Activated CD4-positive, alpha-beta T cell treated with anti-CD3 and anti-CD28 coated beads, Interleukin-2, Interleukin-6, amounts not matched to agents 100 ng/mL and 50 ng/mL, durations not matched to agents 16 hours and 8 hours (primary cell): Measurements from ENCODE around the gene SLC38A3.
"Not testable (repeated sequence)": the region's sequence is repeated elsewhere in the genome, so short reads cannot be mapped to it uniquely, and the experiment has no call there.

ENCODE experiments used
- DNase-seq: peaks from one replicate; pipeline ENCODE4 v3.0.0-alpha.2; 2020

SLC38A3 gene

DNA sequence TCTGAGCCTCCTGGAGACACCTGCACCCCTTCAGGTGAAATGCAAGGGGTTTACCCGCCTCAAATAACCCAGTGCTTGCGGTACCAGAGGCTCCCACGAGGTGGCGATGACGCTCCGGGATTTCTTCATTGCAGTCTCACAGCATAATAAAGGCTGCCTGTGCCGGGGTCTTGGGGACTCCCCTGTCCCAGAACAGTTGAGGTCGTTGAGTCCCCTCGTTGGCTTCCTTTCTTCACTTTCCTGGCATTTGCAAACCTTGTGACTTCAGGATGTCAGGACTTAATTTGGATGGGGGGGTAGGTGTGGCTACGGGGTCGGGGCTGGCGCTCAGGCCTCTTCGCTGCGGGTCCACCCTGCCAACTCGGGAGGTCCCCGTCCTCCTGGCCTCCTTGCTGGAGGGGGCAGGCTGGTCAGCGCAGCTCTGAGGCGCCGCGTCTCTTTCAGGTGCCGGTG lies 12.4 kb upstream of the SLC38A3 start:
- DNase-seq, result peak; percentile 84

DNA sequence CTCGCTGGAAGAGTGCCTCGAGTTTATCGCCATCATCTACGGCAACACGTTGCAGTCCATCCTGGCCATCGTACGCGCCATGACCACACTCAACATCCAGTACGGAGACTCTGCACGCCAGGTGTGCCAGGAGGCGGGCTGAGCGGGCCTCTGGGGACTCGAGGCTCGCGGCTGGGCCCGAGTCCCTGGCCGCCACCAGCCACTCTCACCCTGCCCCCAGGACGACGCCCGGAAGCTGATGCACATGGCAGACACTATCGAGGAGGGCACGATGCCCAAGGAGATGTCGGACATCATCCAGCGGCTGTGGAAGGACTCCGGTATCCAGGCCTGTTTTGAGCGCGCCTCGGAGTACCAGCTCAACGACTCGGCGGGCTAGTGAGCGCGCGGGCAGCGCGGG lies 11.8 kb upstream of the SLC38A3 start:
- DNase-seq, result no peak

DNA sequence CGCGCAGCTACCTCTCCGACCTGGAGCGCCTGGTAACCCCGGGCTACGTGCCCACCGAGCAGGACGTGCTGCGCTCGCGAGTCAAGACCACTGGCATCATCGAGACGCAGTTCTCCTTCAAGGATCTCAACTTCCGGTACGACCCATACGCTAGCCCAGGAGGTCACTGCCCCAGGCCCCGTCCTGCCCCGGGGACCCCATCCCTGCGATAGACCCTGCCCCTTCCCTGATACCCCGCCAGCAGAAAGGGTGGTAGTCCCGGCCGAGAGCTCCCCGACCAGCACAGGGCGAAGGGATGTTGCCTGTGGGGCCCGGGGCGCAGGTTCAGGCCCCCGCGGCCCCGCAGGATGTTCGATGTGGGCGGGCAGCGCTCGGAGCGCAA lies 11.3 kb upstream of the SLC38A3 start:
- DNase-seq, result no peak

DNA sequence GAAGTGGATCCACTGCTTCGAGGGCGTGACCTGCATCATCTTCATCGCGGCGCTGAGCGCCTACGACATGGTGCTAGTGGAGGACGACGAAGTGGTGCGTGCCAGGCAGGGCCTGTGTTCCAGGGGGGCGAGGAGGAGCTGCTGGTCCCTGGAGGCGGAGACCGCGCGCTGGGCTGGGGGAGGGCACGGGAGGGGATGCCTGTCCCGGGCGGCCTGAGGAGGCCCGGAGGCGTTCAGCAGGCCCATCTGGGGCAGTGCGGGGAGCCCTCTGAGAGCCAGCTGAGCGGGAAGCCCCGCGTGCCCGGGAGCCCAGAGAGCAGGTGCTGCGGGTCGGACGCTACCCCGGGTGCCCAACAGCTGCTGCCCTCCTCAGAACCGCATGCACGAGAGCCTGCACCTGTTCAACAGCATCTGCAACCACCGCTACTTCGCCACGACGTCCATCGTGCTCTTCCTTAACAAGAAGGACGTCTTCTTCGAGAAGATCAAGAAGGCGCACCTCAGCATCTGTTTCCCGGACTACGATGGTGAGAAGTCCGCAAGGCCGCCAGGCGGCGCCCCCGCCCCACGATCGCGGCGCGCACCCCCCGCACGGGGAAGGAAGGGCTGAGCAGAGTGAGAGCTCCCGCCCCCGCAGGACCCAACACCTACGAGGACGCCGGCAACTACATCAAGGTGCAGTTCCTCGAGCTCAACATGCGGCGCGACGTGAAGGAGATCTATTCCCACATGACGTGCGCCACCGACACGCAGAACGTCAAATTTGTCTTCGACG lies 10.8 kb upstream of the SLC38A3 start:
- DNase-seq, result peak; percentile 80

DNA sequence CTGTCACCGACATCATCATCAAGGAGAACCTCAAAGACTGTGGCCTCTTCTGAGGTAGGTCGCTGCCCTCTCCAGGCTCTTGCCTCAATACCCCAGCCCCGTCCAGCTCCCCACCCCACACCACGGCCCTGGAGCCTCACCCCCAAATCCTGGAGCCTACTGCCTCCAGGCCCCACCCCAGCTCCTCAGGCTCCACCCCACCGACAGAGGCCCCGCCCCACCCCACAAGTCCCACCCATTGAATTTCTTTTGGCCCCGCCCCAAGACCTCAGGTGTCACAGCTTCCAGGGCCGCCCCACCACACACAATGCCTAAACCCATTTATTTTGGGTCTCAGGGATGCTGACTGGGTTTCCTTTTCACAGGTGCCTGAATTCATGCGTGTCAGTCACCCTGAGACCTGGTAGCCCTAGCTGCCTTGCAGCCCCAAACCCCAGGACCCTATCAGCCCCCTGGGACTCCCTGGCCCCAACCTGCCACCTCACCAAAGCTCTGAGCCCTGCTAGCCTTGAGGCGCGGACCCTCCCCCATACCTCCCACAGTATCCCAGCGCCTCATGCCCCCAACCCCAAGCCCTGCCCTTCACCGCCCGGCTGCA lies 10.1 kb upstream of the SLC38A3 start:
- DNase-seq, result peak; percentile 44

DNA sequence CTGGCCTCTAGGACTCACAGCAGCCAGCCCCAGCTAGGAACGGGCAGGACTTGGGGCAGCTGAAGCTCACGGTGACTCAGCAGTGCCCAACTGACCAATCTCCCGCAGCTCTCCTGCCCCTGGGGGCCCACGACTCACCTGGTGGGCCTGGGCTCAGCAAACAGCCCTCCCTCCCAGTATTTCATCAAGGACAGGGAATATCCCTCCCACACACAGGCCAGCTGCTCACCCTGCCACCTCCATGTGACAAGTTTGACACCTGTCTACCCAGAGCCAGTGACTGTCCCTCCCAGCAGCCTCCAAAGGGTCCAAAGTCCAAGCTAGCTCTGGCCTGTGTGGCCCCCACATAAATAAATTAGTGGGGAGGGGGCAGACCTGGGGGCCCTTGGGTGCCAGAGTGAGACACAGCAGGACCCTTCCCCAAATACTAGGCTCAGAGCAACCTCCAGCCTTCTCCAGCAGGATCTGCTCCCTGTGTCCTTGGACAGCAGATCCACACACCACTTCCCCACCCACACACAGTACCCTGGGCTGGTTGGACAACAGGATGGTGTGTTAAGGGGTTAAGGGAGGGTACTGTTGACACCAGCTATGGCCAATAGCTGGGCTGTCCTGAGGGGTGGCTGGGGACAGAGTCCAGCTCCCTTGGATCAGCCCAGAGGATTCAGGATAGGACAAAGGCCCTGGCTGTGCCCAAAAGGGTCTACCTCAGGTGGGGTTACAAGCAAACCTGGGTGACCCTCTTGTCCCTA lies 9.4 kb upstream of the SLC38A3 start:
- DNase-seq, result no peak

DNA sequence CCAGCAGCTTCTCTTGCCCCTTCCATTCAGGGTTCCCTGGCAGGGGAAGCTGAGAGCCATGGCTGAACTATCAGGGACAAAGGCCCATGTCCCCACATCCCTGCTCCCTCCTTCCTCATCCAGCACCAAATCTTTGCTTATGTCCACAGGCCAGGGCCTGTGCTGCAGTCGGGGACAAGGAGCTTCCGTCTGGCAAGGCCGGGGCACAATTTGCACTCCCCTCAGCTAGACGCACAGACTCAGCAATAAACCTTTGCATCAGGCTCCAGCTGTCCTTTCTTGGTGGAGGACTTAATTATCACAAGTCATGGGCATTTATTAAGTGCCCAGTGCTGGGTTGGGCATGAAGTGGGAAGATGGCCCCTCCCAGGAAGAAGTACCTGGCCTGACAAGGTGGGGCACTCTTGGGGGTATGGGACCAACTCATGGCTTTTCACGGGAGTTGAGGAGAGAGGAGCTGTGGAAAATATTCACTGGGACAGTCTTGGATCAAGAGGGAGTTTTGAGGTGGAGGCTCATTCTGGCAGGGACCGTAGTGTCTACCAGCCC lies 8.7 kb upstream of the SLC38A3 start:
- no peak for DNase-seq

DNA sequence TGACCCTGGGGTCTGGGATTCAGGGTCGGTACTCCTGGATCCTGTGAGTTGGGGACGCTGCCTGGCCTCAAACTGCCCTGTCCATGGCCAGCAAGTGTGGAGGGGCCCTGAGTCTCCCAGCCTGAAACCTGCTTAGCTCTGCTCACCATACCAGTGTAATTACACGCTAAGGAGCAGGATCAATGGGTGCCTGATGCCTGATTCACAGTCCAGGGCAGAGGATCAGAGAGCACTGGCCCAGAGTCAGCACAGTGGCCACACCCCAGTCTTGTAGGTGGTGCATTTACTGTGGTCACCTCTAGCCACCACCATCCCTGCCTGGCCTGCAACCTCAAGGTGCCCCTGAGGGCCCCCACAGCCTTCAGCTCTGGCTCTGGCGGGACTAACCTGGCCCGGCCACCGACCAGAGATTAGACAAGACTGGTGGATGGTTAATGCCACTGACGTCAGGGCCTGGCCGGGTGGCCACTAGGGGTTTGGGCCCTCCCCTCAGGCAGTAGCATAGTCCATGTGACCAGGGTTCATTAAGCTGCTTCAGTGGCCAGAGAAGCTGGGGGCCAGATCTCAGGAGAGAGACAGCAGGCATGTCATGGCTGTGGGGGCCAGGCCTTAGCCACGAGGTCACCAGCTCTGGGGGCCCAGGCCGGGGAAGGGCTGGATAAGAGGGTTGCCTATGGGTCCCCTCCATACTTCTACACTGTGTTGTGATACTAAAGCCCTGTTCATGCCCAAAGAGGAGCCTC lies 3.3 kb upstream of the SLC38A3 start:
- no peak for DNase-seq

DNA sequence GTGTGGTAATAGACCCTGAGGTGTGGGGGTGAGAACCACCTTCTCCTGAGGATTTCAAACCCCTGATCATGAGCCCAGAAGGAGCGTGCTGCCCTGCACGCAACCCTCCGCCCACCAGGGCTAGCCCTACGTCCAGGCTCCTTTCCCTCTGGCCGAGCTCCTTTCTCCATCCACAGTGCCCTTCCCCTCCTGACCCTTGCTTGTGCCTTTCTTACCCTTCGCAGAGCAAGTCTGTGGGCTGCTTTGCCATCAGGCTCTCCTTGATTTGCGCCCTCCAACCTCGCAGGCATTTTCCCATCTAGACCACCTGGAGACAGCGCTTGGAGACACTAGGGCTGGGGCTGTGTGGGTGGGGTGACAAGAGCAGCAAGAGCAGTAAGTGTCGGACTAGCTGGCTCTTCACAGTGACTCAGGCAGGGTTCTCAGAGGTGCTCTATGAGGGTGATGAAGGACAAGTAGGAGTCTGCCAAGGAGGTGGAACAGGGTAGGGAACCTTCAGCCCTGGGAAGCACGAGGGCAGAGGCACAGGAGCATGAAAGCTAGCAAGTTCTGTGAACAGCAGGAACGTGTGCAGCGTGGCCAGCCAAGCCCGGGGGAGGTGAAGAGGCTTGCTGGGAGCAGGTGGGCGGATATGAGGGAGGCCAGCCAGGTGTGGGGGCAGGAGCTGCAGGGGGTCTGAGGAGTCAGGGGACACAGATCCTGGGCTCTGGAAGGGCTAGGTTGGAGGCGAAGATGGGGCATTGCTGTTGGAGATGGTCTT lies 2.5 kb upstream of the SLC38A3 start:
- no peak for DNase-seq

DNA sequence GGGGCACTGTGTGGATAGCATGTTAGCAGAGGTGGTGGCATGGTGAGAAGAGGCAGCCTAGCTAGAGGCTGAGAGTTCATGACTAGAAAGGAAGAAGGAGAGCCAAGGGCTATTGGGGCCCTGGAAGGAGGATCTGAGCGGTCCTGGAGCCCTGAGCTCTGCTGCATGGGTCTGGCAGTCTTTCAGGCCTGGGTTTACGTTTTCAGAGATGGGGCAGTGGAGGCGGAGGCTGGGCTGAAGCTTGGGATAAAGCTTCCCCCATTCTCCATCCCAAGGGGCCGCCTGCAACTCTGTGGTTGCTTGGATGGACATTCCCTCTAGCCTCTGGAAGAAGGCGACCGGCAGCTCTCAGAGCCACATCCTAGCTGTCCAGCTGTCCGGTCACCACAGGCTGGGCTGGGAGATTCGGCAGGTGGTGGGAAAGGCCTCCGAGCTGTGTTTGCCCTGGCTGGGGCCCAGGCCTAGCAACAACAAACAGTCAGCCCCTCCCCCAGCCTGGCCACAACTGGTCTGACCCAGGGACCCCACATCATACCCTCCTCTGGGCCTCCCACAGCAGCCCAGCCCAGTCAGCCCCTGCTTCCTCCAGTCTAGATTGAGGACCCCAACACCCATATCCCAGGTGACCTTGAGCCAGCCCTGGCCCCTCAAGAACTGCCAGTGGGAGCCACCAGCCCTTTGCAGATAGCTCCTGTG lies 1.8 kb upstream of the SLC38A3 start:
- no peak for DNase-seq

DNA sequence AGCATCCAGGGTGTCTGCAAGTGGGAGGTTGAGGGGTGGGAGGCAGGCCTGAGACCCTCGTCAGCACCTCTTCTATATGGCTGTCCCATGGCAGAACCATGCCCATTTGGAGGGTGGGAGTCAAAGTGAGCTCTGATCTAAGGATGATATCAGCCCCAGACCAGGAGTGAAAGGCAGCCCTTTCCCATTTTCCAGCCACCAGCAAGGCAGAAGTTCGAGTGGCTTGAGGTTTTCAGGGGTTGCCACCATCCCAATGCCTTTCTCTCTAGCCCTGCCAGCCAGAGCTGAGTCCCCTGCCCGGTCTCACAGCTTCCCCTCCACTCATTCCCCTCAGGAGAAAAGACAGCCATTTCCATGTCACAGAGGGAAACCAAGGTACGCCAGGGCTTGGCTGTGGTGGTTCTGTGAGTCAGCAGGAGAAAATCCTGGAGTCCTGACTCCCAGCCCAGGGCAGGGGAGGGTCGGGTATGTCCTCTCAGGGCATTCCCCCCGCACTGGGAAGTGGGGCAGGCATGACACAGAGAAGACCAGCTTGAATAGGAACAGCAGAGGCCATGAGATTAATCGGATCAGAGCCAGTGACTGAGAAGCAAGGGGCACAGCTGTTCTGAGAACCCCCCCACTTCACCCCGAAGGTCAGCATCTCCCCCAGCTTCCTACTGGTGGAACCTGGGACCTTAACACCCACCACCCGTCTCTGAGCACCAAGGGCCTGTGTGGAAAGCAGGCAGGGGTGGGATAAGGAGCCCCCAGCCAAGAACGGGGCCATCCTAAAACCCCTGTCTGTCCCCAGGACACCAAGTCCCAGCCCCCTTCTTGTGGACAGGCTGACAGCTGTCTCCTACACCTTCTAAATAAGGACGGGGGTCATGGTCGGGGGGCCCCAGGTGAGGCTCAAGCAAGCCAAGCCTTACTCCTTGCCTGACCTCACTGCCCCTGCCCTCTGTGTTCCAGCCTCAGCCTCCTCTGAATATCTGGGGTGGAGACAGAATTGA lies 965 bp upstream of the SLC38A3 start:
- DNase-seq, result no peak

DNA sequence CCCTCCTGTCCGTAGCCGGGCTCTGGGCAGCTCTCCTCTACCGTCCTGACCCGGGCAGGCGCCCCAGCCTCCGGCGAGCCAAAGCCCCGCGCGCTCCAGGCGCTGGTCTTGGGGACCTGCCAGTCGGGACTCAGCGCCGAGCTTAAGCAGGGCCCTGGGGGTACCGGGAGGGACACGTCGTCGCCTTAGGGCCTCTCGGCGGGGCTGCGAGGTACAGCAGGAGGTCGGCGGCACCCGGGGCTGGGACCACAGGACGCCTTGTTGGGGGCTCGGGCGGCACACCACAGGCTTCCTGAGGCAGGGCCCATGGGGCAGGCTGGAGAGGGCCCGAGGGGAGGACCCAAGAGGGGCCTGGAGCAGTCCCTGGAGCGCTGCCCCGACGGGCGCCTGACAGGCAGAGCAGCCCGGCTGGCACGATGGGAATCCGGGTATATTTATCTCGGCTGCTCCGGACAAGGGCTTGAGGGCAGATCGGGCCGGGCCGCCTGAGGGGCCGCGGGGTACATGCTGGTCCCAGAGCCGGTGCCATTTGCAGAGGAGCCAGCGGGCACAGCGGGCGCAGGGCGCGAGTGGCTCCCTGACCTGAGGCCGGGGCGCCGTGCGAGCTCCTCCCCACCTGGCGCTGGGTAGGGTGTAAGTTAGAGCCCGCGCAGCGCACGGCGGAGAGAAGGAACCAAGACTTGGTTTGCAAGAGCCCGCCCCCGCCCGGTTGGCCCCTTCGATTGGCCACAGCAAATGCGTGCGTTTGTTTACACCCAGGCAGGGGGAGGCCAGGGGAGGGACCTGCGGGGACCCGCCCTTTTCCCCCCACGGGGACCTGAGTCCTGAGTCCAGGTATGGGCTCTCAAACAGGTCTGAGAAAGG lies 574 bp downstream of the SLC38A3 start:
- DNase-seq, result peak; percentile 35

DNA sequence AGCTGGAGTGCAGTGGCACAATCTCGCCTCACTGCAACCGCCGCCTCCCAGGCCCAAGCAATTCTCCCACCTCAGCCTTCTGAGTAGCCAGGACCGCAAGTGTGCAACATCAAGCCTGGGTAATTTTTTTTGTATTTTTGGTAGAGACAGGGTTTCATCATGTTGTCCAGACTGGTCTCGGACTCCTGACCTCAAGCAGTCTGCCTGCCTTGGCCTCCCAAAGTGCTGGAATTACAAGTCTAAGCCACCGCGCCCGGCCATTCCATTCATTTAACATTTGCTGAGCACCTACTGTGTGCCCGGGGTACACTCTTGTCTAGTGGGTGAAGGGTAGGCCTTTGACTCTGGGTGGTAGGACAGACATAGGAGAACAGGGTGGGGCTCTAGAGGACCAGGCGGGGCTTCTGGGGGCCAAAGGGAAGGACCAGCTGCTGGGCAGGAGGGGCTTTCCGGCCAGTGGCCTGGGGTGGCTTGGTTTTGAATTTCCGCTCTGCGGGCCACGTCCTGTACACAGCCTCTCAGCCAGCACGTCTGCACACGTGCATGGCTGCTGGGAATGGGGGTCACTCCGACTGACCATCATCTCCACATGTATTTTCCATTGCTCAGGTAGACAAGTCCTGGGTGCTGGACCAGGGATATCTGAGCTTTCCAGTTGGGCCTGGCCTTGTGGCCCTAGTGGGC lies 2.4 kb downstream of the SLC38A3 start:
- no peak for DNase-seq

DNA sequence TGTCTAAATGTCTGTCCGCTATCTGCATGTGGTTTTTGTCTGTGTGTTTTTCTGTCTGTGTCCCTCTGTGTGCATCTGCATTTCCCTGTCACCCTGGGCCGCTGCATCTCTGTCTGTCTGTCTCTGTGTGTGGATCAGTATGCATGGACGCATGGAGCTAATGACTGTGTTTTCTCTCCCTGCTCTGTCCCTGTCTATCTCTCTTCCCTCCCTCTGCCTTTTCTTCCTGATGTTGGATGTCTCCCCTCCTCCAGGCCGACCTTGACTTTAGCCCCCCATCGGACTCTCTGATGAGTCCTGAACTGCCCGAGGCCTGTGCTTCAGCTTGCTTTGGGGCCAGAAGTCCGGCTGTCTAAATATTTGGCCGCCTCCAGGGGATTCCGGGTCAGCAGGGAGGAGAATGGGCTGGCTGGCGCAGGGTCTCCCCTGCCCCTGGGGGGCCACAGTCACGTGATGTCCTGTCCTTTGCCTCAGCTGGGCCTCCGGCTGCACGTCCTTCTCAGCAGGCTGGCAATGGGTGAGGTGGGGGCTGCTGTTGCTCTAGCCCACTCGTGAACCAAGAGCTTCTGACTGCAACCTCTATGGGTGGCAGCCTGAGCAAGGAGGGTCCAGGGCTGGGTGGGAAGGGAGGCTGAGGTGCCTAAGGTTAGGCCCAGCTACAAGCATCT lies 3.7 kb downstream of the SLC38A3 start:
- no peak for DNase-seq

DNA sequence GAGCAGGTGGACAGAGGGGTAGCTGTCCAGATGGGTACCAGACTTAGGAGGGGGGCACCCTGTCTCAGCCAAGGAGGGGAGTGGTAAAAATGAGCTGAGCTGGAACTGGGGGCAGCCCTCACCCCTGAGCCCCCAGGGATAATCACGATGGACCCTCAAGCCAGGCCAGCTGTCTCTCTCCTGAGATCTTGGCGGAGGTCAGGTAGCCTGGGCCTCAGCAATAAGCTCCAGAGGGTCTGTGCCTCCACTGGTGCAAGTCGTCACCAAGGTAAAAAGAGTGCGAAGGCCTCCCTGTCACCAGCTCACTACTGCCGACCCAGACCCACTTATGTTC lies 5.1 kb downstream of the SLC38A3 start:
- DNase-seq, result no peak

DNA sequence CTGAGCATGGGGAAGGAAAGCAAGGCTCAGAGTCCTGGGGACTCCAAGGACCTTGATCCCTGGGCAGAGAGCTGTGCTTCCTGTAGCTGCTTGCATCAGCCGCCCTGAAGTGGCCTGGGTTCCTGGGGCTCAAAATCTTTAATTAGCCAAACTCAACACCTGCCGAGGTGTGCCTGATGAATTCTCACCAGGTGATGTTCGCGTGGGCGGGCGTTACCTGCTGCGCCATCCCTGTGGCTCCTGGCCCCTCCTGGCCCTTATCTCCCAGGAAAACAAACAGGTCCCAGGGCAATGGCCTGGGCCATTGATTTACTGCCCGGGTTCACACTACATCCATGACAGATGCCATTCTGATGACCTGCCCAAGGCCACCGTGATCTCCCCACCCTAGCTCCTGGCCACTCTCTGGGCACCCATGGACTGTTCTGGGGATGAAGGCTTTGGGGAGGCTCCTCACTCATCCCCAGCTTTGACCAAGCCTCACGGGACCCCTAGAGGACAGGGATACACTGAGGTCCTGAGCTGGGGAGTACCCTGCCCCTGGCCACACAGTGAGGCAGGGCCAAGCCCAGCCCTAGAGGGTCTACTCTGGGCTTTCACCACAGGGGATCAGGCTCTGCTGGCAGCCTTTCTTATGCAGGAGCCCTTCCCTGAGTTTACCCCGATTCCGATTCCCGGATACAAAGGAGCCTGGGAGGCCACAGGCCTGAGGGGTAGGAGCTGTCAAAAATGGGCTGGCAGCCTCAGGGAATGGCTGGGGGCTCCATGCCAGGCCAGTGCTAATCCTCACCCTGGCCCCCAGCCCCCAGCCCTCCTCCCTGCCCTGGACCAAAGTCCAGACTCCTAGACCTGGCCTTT lies 5.7 kb downstream of the SLC38A3 start:
- no peak for DNase-seq

DNA sequence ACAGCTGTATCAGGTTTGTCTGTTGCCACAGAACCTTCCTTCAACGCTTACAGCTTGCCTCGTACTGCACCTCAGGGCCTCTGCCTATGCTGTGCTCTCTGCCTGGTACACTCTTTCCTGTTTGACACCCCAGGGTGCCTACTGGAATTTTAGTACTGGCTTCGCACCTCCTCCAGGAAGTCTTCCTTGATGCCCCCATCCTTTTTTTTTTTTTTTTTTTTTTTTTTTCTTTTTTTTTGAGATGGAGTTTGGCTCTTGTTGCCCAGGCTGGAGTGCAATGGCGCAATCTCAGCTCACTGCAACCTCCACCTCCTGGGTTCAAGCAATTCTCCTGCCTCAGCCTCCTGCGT lies 6.3 kb downstream of the SLC38A3 start:
- DNase-seq, result not testable (repeated sequence)
